ENCODE results near the gene CD28.
"Not testable (repeated sequence)": the region's sequence is repeated elsewhere in the genome, so short reads cannot be mapped to it uniquely, and the experiment has no call there.

CD28 gene

DNA sequence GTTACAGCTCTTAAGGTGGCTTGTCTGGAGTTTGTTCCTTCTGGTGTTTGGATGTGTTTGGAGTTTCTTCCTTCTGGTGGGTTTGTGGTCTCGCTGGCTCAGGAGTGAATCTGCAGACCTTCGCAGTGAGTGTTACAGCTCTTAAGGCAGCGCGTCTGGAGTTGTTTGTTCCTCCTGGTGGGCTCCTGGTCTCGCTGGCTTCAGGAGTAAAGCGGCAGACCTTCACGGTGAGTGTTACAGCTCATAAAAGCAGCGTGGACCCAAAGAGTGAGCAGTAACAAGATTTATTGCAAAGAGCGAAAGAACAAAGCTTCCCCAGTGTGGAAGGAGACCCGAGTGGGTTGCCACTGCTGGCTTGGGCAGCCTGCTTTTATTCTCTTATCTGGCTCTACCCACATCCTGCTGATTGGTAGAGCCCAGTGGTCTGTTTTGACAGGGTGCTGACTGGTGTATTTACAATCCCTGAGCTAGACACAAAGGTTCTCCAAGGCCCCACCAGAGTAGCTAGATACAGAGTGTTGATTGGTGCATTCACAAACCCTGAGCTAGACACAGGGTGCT lies 78.4 kb downstream of the CD28 start:
- not testable (repeated sequence) for H3K4me3 ChIP-seq (ENCODE audit: low read length); H3K27me3 ChIP-seq (ENCODE audit: control insufficient read depth, insufficient read depth, low read length); H3K27ac ChIP-seq (ENCODE audit: low read depth, low read length); H3K9ac ChIP-seq (ENCODE audit: low read length); H3K36me3 ChIP-seq (ENCODE audit: control insufficient read depth, insufficient read depth, low read length)
- H3K4me1 ChIP-seq (ENCODE audit: control insufficient read depth, insufficient read depth, low read length) = peaks cover 11% of the 10 kb centered on the region

DNA sequence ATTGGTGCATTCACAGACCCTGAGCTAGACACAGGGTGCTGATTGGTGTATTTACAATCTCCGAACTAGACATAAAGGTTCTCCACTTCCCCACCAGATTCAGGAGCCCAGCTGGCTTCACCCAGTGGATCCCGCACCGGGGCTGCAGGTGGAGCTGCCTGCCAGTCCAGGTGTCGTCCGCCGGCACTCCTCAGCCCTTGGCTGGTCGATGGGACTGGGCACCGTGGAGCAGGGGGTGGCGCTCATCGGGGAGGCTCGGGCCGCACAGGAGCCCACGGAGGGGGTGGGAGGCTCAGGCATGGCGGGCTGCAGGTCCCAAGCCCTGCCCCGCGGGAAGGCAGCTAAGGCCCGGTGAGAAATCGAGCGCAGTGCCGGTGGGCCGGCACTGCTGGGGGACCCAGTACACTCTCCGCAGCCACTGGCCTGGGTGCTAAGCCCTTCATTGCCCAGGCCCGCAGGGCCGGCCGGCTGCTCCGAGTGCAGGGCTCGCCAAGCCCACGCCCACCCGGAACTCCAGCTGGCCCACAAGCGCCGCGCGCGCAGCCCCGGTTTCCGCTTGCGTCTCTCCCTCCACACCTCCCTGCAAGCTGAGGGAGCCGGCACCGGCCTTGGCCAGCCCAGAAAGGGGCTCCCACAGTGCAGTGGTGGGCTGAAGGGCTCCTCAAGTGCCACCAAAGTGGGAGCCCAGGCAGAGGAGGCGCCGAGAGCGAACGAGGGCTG lies 79.1 kb downstream of the CD28 start:
- H3K4me1 ChIP-seq (ENCODE audit: control insufficient read depth, insufficient read depth, low read length) = peaks cover 11% of the 10 kb centered on the region
- not testable (repeated sequence) for H3K27ac ChIP-seq (ENCODE audit: low read depth, low read length); H3K36me3 ChIP-seq (ENCODE audit: control insufficient read depth, insufficient read depth, low read length); H3K9ac ChIP-seq (ENCODE audit: low read length); H3K4me3 ChIP-seq (ENCODE audit: low read length); H3K27me3 ChIP-seq (ENCODE audit: control insufficient read depth, insufficient read depth, low read length)

DNA sequence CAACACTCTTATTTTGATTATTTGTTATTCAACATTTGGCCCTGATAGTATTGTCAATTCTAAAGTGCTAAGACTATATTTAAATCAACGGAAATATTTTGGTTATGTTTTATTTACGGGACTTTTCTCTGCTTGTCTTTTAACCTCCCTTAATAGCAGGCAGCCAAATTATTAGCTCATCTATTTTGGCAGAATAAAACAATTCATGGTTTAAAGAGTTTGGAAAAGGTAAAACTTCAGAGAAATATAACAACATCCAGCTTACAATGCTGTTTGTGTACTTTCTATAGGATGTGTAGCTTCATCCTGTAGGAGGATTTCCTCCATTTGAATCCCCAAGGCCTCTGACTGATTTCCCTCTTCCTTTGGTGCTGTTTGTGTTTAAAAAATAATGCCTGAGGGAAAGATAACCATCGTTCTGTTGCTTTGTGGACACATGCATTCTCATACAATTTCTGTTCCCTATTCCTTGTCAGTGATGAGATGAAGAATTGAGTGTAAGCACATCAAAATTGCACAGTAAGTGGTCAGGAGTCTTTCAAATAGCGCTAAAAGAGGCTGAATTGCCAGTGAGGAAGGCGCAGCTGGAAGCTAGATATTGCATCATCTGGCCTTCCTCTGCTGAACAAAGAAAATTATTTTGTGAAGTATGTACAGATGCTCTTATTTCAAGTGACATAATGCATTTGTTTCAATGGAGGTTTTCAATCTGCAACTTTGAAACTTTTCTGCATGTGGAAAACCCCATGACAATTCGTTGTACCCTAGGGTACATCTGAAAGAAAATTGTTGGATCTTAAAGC lies 80.3 kb downstream of the CD28 start:
- peak overlapping the region; percentile 51 for H3K27ac ChIP-seq (ENCODE audit: low read depth, low read length)
- no peak overlapping the region for H3K9ac ChIP-seq (ENCODE audit: low read length)
- H3K27me3 ChIP-seq (ENCODE audit: control insufficient read depth, insufficient read depth, low read length) = no peaks in the 10 kb centered on the region
- peaks cover 11% of the 10 kb centered on the region for H3K4me1 ChIP-seq (ENCODE audit: control insufficient read depth, insufficient read depth, low read length)
- H3K4me3 ChIP-seq (ENCODE audit: low read length) = no peak overlapping the region
- no peaks in the 10 kb centered on the region for H3K36me3 ChIP-seq (ENCODE audit: control insufficient read depth, insufficient read depth, low read length)

DNA sequence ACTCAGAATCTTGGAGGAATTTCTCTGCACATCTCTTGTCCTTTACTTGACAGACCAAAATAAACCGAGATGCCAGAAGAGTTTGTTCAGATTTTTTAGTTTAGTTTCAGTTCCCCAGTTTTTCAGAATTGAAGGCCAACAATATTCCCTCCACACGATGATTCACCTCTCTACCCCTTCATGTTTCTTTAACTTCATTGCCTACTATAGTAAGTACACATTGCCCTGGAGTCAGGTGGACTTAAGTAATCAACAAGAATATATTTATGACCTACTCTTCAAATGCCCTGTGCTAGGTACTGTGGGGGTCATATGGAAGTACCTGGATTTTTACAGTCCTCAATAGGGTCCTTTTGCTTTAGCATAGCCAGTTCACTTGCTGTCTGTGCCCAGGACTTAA lies 81.5 kb downstream of the CD28 start:
- Histone ChIP-seq H3K4me1 (ENCODE audit: control insufficient read depth, insufficient read depth, low read length) (peaks cover 4% of the 10 kb centered on the region), H3K27me3 (ENCODE audit: control insufficient read depth, insufficient read depth, low read length) (no peaks in the 10 kb centered on the region), H3K4me3 (ENCODE audit: low read length) (no peak overlapping the region), H3K27ac (ENCODE audit: low read depth, low read length) (peak overlapping the region; percentile 51), H3K9ac (ENCODE audit: low read length) (no peak overlapping the region), H3K36me3 (ENCODE audit: control insufficient read depth, insufficient read depth, low read length) (no peaks in the 10 kb centered on the region)

All from rectal smooth muscle tissue (tissue), 1 donor.